MM.1S (cell line): ENCODE data around the gene TMEM255A.

Source experiments
- EZH2 ChIP-seq: fragments of 300-600 bp; sonication (generic); optimal IDR thresholded peaks from 2 replicates; pipeline ENCODE3; 2017; ENCODE audit warnings: low read depth, mild to moderate bottlenecking, antibody characterized with exemption, low read length, mixed read lengths
- EZH2phosphoT487 ChIP-seq: fragments of 300-600 bp; sonication (generic); IDR thresholded peaks from 2 replicates; pipeline ENCODE4 v1.6.1; 2018; ENCODE audit warnings: antibody characterized with exemption, low read length
- TF ChIP-seq, protein P1 (sequence below): fragments of 300-600 bp; sonication (generic); IDR thresholded peaks from 2 replicates; pipeline ENCODE4 v1.5.1; 2016; ENCODE audit warnings: antibody characterized with exemption, low read length, mixed read lengths

- TF ChIP-seq, protein P1, sequence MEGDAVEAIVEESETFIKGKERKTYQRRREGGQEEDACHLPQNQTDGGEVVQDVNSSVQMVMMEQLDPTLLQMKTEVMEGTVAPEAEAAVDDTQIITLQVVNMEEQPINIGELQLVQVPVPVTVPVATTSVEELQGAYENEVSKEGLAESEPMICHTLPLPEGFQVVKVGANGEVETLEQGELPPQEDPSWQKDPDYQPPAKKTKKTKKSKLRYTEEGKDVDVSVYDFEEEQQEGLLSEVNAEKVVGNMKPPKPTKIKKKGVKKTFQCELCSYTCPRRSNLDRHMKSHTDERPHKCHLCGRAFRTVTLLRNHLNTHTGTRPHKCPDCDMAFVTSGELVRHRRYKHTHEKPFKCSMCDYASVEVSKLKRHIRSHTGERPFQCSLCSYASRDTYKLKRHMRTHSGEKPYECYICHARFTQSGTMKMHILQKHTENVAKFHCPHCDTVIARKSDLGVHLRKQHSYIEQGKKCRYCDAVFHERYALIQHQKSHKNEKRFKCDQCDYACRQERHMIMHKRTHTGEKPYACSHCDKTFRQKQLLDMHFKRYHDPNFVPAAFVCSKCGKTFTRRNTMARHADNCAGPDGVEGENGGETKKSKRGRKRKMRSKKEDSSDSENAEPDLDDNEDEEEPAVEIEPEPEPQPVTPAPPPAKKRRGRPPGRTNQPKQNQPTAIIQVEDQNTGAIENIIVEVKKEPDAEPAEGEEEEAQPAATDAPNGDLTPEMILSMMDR = no peak
- no peak for TF ChIP-seq EZH2
- TF ChIP-seq EZH2phosphoT487 = no peak
Measured at GRCh38 chrX:120357186-120357585, 45.9 kb upstream of the TMEM255A start.
